AG10803 (cell line): ENCODE measurements around the gene PREP.

Experiments used
- DNase-seq: peaks from one replicate; pipeline ENCODE4 v3.0.0; 2010; ENCODE audit warnings: low read depth
- H3K4me3 ChIP-seq: 2 replicates; pipeline ENCODE4 v1.5.1; 2011; ENCODE audit warnings: mild to moderate bottlenecking, low read length, control low read depth
- TF ChIP-seq, protein P1 (sequence below): conservative IDR thresholded peaks from 2 replicates; pipeline ENCODE4 v1.5.1; 2011; ENCODE audit warnings: mild to moderate bottlenecking, low read length, control low read depth, inconsistent platforms

The PREP gene

DNA sequence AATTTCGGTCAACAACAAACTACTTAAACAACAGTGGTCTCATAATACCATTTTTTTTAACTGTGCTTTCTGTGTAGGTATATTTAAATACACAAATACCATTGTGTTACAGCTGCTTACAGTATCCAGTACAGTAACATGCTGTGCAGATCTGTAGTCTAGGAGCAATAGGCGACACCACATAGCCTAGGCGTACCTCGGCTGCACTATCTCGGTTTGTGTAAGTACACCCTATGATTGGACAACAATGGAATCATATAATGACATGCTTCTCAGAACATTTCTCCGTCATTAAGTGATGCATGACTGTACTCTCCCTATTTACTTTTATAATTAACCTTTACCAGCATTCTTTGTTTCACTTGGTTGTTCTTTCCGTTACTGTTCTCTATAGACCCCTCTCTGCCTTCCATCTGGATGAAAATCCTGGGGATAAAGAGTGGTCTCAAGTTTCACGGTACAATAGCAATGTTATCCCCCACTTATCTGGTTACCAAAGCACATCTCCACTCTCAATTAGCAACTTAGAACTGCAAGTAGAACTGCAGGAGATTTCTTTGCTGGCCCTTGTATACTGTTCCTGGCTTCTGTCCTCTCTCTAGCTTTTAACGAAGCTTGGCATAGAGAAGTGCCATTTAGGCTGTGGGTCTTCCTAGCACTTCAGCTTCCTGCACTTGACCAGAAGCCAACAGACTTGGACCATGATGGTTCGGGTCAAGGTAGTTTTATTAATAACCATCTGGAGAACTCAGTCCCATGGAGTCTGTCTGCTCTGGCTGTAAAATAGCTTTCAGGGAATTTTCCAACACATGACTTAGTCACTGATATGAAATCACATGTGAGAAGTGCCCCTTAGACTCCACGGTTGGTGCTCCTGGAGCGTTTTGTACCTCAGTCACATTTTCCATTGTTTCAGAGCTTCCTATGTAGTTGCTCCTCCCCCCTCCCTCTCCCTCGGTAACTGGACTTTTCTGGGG, 142.7 kb downstream of the PREP start:
- H3K4me3 ChIP-seq = no peak overlapping the region
- DNase-seq = no peak
- TF ChIP-seq, protein P1, sequence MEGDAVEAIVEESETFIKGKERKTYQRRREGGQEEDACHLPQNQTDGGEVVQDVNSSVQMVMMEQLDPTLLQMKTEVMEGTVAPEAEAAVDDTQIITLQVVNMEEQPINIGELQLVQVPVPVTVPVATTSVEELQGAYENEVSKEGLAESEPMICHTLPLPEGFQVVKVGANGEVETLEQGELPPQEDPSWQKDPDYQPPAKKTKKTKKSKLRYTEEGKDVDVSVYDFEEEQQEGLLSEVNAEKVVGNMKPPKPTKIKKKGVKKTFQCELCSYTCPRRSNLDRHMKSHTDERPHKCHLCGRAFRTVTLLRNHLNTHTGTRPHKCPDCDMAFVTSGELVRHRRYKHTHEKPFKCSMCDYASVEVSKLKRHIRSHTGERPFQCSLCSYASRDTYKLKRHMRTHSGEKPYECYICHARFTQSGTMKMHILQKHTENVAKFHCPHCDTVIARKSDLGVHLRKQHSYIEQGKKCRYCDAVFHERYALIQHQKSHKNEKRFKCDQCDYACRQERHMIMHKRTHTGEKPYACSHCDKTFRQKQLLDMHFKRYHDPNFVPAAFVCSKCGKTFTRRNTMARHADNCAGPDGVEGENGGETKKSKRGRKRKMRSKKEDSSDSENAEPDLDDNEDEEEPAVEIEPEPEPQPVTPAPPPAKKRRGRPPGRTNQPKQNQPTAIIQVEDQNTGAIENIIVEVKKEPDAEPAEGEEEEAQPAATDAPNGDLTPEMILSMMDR = no peak

DNA sequence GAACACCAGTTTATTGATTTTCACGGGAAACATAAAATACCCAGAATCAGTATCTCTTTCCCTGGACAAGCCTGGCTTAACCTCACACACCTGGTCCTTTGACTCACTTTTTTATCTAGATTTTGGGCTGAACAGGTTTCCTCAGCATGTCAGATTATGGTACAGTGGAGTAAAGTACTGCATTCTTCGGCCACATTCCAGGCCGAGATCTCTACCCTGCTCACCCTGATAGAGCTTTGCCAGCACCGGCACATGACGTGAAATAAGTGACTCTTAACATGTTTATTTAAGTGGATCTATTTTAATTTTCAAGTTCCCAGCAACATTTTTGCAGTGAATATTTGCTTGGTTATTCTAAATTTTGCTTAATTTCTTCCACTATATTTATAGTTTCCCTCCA, 144.1 kb downstream of the PREP start:
- no peak overlapping the region for H3K4me3 ChIP-seq
- DNase-seq = no peak
- TF ChIP-seq, protein P1 = no peak

DNA sequence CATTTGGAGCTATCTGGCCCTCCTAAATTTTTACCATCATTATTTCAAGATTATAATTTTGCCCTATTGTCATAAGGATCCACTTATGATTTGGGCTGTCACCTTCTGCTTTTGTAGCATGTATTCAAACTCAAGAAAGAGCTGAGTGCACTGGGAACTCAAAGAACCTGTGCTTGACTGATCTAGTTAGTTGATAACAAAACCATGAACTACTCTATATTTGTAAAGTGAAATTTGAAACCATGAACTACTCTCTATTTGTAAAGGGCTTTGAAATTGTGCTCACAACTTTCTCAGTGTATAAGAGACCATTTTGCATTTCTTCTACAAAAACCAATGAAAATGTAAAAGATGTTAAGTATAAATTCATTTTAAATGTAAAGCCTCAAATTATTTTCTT, 145.5 kb downstream of the PREP start:
- H3K4me3 ChIP-seq = no peak overlapping the region
- no peak for DNase-seq
- TF ChIP-seq, protein P1 = no peak

DNA sequence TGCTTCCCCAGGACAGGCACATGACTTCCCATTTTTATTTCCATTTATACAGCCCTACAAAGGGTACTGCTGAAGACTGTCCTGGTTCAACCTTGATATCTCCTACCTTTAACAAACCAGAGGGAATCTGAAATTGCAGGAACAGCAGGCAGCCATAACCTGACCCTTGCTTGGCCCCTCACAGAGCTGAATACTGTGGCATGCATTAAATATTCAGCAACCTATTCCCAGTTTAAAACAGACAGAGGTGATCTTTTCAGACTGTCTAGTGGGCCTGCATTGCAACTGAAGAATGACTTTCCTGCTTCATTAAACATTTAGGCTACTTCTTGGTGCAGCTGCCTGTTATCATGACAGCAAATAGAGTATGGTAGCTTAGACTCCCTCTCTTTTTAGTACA, 146.3 kb downstream of the PREP start:
- TF ChIP-seq, protein P1 = no peak
- no peak overlapping the region for H3K4me3 ChIP-seq
- DNase-seq = no peak

DNA sequence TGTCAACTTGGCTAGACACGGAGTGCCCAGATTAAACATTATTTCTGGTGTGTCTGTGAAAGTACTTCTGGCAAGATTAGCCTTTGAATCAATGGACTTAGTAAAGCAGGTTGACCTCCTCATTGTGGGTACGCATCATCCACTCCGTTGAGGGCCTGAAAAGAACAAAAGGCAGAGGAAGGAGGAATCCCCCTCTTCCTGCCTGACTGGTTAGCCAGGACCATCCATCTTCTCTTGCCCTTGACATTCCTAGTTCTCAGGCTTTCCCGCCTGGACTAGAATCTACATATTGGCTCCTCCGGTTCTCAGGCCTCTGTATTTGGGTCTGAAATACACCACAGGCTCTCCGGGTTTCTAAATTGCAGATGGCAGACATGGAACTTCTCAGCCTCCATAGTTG, 149.1 kb downstream of the PREP start:
- TF ChIP-seq, protein P1 = no peak
- no peak overlapping the region for H3K4me3 ChIP-seq
- DNase-seq = no peak

DNA sequence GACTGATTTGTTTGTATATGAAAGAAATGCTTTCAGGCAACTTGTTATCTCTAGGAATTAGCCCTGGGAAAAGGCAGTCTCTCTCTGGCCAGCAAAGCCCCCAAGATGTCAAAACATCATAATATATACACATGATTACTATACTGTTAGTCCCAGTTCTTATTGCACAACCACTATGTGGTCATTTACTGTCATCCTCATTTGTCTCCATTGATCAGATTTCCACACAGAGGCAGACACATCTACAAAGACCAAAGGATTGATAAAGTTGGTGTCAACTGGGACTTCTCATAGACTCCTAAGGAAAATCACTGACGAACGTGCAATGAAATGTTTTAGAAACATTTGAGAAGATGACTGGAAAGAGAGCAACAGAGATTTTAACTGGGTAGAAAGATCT, 151.2 kb downstream of the PREP start:
- TF ChIP-seq, protein P1 = no peak
- no peak overlapping the region for H3K4me3 ChIP-seq
- DNase-seq = no peak

DNA sequence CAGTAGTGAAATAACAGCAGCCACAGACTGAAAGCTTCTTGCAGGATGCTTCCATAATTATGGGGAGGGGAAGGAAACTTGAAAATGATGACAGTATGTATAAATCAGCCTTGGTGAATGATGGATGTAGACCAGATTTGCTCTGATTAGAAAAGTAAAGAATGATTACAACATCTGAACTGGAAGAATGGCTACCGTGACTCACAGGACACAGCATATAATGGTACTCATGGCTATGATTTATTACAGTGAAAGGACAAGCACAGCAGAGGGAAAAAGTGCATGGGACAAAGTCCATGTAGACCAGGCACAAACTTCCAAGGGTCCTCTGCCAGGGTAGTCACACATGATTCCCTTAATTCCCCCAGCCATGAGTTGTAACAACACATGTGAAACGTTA, 152.3 kb downstream of the PREP start:
- DNase-seq = peak; percentile 24
- H3K4me3 ChIP-seq = no peak overlapping the region

More for the DNA sequence above, 152.3 kb downstream of the PREP start:
- TF ChIP-seq, protein P1 = no peak
